GM11168 (cell line): ENCODE data around the gene TUBA1C.
"Not testable (repeated sequence)": the region's sequence is repeated elsewhere in the genome, so short reads cannot be mapped to it uniquely, and the experiment has no call there.

ENCODE experiments used
- in situ Hi-C: fragments of 300-500 bp; cut with MboI; formaldehyde crosslinking; loops from one replicate; pipeline ENCODE4 v1.12.0; 2022; ENCODE audit warnings: low sequenced_read_pairs; ENCODE audit not compliant: unreplicated experiment

Gene TUBA1C

GRCh38 chr12:49304161-49304560 is 39.3 kb downstream of the TUBA1C start:
- in situ Hi-C loops = no loop called here

GRCh38 chr12:49305762-49306510 is 41.1 kb downstream of the TUBA1C start:
- in situ Hi-C loops = no loop called here

GRCh38 chr12:49309386-49309785 is 44.5 kb downstream of the TUBA1C start:
- in situ Hi-C loops = no loop called here

GRCh38 chr12:49310451-49311000 is 45.6 kb downstream of the TUBA1C start:
- in situ Hi-C loops = not testable (repeated sequence)

GRCh38 chr12:49314811-49315210 is 49.9 kb downstream of the TUBA1C start:
- in situ Hi-C loops = no loop called here

GRCh38 chr12:49317118-49317517 is 52.2 kb downstream of the TUBA1C start:
- in situ Hi-C loops = not testable (repeated sequence)

GRCh38 chr12:49320411-49321103 is 55.7 kb downstream of the TUBA1C start:
- in situ Hi-C loops = not testable (repeated sequence)

- in situ Hi-C loops = no loop called here
Measured at GRCh38 chr12:49322367-49322707, 57.5 kb downstream of the TUBA1C start.

- in situ Hi-C loops = no loop called here
Measured at GRCh38 chr12:49322708-49323523, 58.0 kb downstream of the TUBA1C start, which contains the start of gene TROAP. Gene TROAP (plus strand): TSS chr12:49323255. CDS start chr12:49323609, 354 bp downstream.

- in situ Hi-C loops = no loop called here
Measured at GRCh38 chr12:49323524-49324097, 58.7 kb downstream of the TUBA1C start.
